GM13977 (cell line): ENCODE data around the gene PIP5K1C.
A peak's percentile ranks its signal among the peaks of the same experiment; 100 is the strongest.

Source experiments
- DNase-seq: peaks from one replicate; pipeline ENCODE4 v3.0.0; 2012; ENCODE audit warnings: low spot score
- CTCF ChIP-seq: IDR thresholded peaks from 2 replicates; pipeline ENCODE4 v1.5.1; 2012; ENCODE audit warnings: mild to moderate bottlenecking, control low read depth; ENCODE audit not compliant: insufficient read depth; ENCODE audit errors: extremely low read depth, missing control alignments
- in situ Hi-C: fragments of 300-500 bp; cut with MboI; formaldehyde crosslinking; loops from one replicate; pipeline ENCODE4 v1.12.0; 2022; ENCODE audit warnings: low sequenced_read_pairs, low pct_unique_long_range_greater_than_20kb, mixed read lengths, inconsistent platforms; ENCODE audit not compliant: unreplicated experiment

Gene PIP5K1C

GRCh38 chr19:3619631-3620012 lies 80.6 kb downstream of the PIP5K1C start:
- DNase-seq: no peak
- TF ChIP-seq CTCF: no peak
- in situ Hi-C loops: no loop called here

GRCh38 chr19:3618811-3619630 lies 81.2 kb downstream of the PIP5K1C start:
- in situ Hi-C loops: no loop called here
- no peak for TF ChIP-seq CTCF
- no peak for DNase-seq

GRCh38 chr19:3618144-3618810 lies 82.0 kb downstream of the PIP5K1C start:
- peak; percentile 96 for DNase-seq
- peak; percentile 86 for TF ChIP-seq CTCF
- in situ Hi-C loops: no loop called here

- in situ Hi-C loops: no loop called here
- no peak for DNase-seq
- no peak for TF ChIP-seq CTCF
Measured at GRCh38 chr19:3617463-3617862, 82.8 kb downstream of the PIP5K1C start.

- in situ Hi-C loops: no loop called here
- no peak for DNase-seq
- no peak for TF ChIP-seq CTCF
Measured at GRCh38 chr19:3615524-3616135, 84.6 kb downstream of the PIP5K1C start.

- in situ Hi-C loops: no loop called here
- no peak for TF ChIP-seq CTCF
- DNase-seq: no peak
Measured at GRCh38 chr19:3614858-3615505, 85.3 kb downstream of the PIP5K1C start.
